ENCODE measurements around the gene ANKRD11.
"Not testable (repeated sequence)": the region's sequence is repeated elsewhere in the genome, so short reads cannot be mapped to it uniquely, and the experiment has no call there.

Gene ANKRD11

GRCh38 chr16:89442990-89443726 is 47.2 kb downstream of the ANKRD11 start:
- TF ChIP-seq CTCF (IDR thresholded peaks at IDR 0.05; ENCODE audit: low read depth, low read length), result no peak
- H3K4me3 ChIP-seq (ENCODE audit: low read depth, low read length), result no peak overlapping the region
- DNase-seq (ENCODE audit: low read depth, low spot score), result peak; percentile 58
- in situ Hi-C loops (cut with HindIII; ENCODE audit: low sequenced_read_pairs), result no loop called here

GRCh38 chr16:89442588-89442987 is 47.8 kb downstream of the ANKRD11 start:
- no peak for TF ChIP-seq CTCF (IDR thresholded peaks at IDR 0.05; ENCODE audit: low read depth, low read length)
- no peak for DNase-seq (ENCODE audit: low read depth, low spot score)
- no peak overlapping the region for H3K4me3 ChIP-seq (ENCODE audit: low read depth, low read length)
- in situ Hi-C loops (cut with HindIII; ENCODE audit: low sequenced_read_pairs), result no loop called here

GRCh38 chr16:89439659-89440058 is 50.7 kb downstream of the ANKRD11 start:
- in situ Hi-C loops (cut with HindIII; ENCODE audit: low sequenced_read_pairs), result no loop called here
- no peak for DNase-seq (ENCODE audit: low read depth, low spot score)
- TF ChIP-seq CTCF (IDR thresholded peaks at IDR 0.05; ENCODE audit: low read depth, low read length), result no peak
- H3K4me3 ChIP-seq (ENCODE audit: low read depth, low read length), result no peak overlapping the region

- DNase-seq (ENCODE audit: low read depth, low spot score), result no peak
- in situ Hi-C loops (cut with HindIII; ENCODE audit: low sequenced_read_pairs), result no loop called here
- H3K4me3 ChIP-seq (ENCODE audit: low read depth, low read length), result no peak overlapping the region
- no peak for TF ChIP-seq CTCF (IDR thresholded peaks at IDR 0.05; ENCODE audit: low read depth, low read length)
Observed at GRCh38 chr16:89437991-89438390, 52.4 kb downstream of the ANKRD11 start.

GRCh38 chr16:89437251-89437987 is 52.9 kb downstream of the ANKRD11 start:
- in situ Hi-C loops (cut with HindIII; ENCODE audit: low sequenced_read_pairs), result no loop called here
- no peak overlapping the region for H3K4me3 ChIP-seq (ENCODE audit: low read depth, low read length)
- no peak for DNase-seq (ENCODE audit: low read depth, low spot score)
- no peak for TF ChIP-seq CTCF (IDR thresholded peaks at IDR 0.05; ENCODE audit: low read depth, low read length)

- H3K4me3 ChIP-seq (ENCODE audit: low read depth, low read length), result no peak overlapping the region
- no peak for DNase-seq (ENCODE audit: low read depth, low spot score)
- in situ Hi-C loops (cut with HindIII; ENCODE audit: low sequenced_read_pairs), result no loop called here
- TF ChIP-seq CTCF (IDR thresholded peaks at IDR 0.05; ENCODE audit: low read depth, low read length), result no peak
Observed at GRCh38 chr16:89436366-89436765, 54.0 kb downstream of the ANKRD11 start.

GRCh38 chr16:89435059-89435458 is 55.3 kb downstream of the ANKRD11 start:
- in situ Hi-C loops (cut with HindIII; ENCODE audit: low sequenced_read_pairs); H3K4me3 ChIP-seq (ENCODE audit: low read depth, low read length): not testable (repeated sequence)

More at GRCh38 chr16:89435059-89435458, 55.3 kb downstream of the ANKRD11 start:
- DNase-seq (ENCODE audit: low read depth, low spot score), result not testable (repeated sequence)

All from astrocyte of the spinal cord (primary cell).